Endothelial cell of umbilical vein (primary cell): ENCODE data around the gene PTAFR. TPM values are rescaled to one million over a fixed set of nuclear protein-coding genes. Genes with fewer than 3 reads are reported as not detected.

Experiments
- BruUV-seq: library from RNA; stranded (reverse); fragments of 400-500 nt; replicated peaks from 2 replicates; lab custom pipeline; 2021; lab: Mats Ljungman, UMichigan
- CTCF ChIA-PET: fragments of 300-600, 350-600 bp; sonication (Branson Sonifier 250); formaldehyde crosslinking; loops from one replicate; lab custom pipeline; 2021; ENCODE audit warnings: antibody characterized with exemption, inconsistent platforms; lab: Charles Lee
- POLR2A ChIA-PET: fragments of 300-600, 350-600 bp; sonication (Branson Sonifier 250); formaldehyde crosslinking; loops from one replicate; lab custom pipeline; 2021; ENCODE audit warnings: antibody characterized with exemption, inconsistent platforms; lab: Charles Lee
- DNase-seq: peaks from one replicate; pipeline ENCODE4 v3.0.0-alpha.2; 2011; ENCODE audit warnings: low read depth, low spot score
- FAIRE-seq: peaks from 2 replicates; lab custom pipeline; 2011; peaks lifted over from hg19 to GRCh38; lab: Jason Lieb, UNC
- H2AFZ ChIP-seq: 2 replicates; pipeline ENCODE4 v1.6.0; 2012; ENCODE audit warnings: low read depth, low read length, control low read depth, inconsistent platforms
- H3K27ac ChIP-seq: 2 replicates; pipeline ENCODE4 v1.5.1; 2011; ENCODE audit warnings: low read depth, mild to moderate bottlenecking, control low read depth, low read length, moderate library complexity; ENCODE audit not compliant: insufficient read depth
- H3K27me3 ChIP-seq, 2 experiments: 2 replicates each; pipeline versions ENCODE4 v1.6.0 to v1.6.1; 2011; ENCODE audit warnings: low read length in 2 of 2, mixed read lengths in 1 of 2; ENCODE audit not compliant: control insufficient read depth in 2 of 2, insufficient read depth in 2 of 2
- H3K36me3 ChIP-seq, 2 experiments: 2 replicates in 1 of 2; 3 replicates in 1 of 2; pipeline ENCODE4 v1.5.1; 2011; ENCODE audit warnings: low read length in 2 of 2, mild to moderate bottlenecking in 1 of 2, moderate library complexity in 1 of 2; ENCODE audit not compliant: control insufficient read depth in 2 of 2, insufficient read depth in 2 of 2; ENCODE audit errors: extremely low read depth in 1 of 2
- H3K4me1 ChIP-seq: 3 replicates; pipeline ENCODE4 v1.5.1; 2011; ENCODE audit warnings: mild to moderate bottlenecking, low read length; ENCODE audit not compliant: control insufficient read depth, insufficient read depth; ENCODE audit errors: extremely low read depth
- H3K4me2 ChIP-seq: 2 replicates; pipeline ENCODE4 v1.6.1; 2011; ENCODE audit warnings: low read length, control low read depth, mixed read lengths; ENCODE audit not compliant: insufficient read depth
- H3K4me3 ChIP-seq, 3 experiments: fragments of 200-600 bp in 1 of 3; sonication (generic), shearing (Covaris generic) in 1 of 3; replicated peaks in 1 of 3; 2 replicates each; pipeline ENCODE4 v1.5.1; 2011 to 2016; ENCODE audit warnings: control low read depth in 3 of 3, low read length in 3 of 3, mild to moderate bottlenecking in 2 of 3, inconsistent platforms in 1 of 3, low read depth in 1 of 3, moderate library complexity in 1 of 3; ENCODE audit not compliant: insufficient read depth in 1 of 3
- H3K79me2 ChIP-seq: 2 replicates; pipeline ENCODE4 v1.6.0; 2012; ENCODE audit warnings: low read length, inconsistent platforms; ENCODE audit not compliant: control insufficient read depth, insufficient read depth
- H3K9ac ChIP-seq: replicated peaks from 2 replicates; pipeline ENCODE3; 2011; ENCODE audit warnings: low read length, control low read depth; ENCODE audit not compliant: insufficient read depth; ENCODE audit errors: extremely low read depth
- H3K9me1 ChIP-seq: replicated peaks from 3 replicates; pipeline ENCODE4 v1.6.0; 2011; ENCODE audit warnings: mild to moderate bottlenecking, low read length; ENCODE audit not compliant: control insufficient read depth, insufficient read depth; ENCODE audit errors: extremely low read depth
- H3K9me3 ChIP-seq: replicated peaks from 2 replicates; pipeline ENCODE4 v1.5.1; 2012; ENCODE audit warnings: low read length, inconsistent platforms; ENCODE audit not compliant: control insufficient read depth, insufficient read depth
- H4K20me1 ChIP-seq: replicated peaks from 2 replicates; pipeline ENCODE3; 2011; ENCODE audit warnings: mild to moderate bottlenecking, low read length; ENCODE audit not compliant: control insufficient read depth, insufficient read depth; ENCODE audit errors: extremely low read depth
- EZH2 ChIP-seq: IDR thresholded peaks from 2 replicates; pipeline ENCODE4 v1.6.1; 2012; ENCODE audit warnings: borderline replicate concordance, low read depth, mild to moderate bottlenecking, moderate library complexity, low read length, inconsistent platforms; ENCODE audit not compliant: severe bottlenecking
- FOS ChIP-seq: IDR thresholded peaks from 2 replicates; pipeline ENCODE4 v1.6.1; 2011; ENCODE audit warnings: mild to moderate bottlenecking, low read length, moderate library complexity, borderline replicate concordance; ENCODE audit not compliant: insufficient read depth
- GATA2 ChIP-seq: IDR thresholded peaks from 2 replicates; pipeline ENCODE4 v1.7.0; 2011; ENCODE audit warnings: low read depth, mild to moderate bottlenecking, moderate library complexity, mixed read lengths, low read length; ENCODE audit not compliant: insufficient read length, insufficient read depth
- JUN ChIP-seq: IDR thresholded peaks from 2 replicates; pipeline ENCODE4 v1.6.1; 2011; ENCODE audit warnings: borderline replicate concordance, low read depth; ENCODE audit not compliant: insufficient read length, insufficient read depth
- MYC ChIP-seq: IDR thresholded peaks from one replicate; pipeline ENCODE4 v1.6.1; 2011; ENCODE audit warnings: mild to moderate bottlenecking, low read depth, low read length
- POLR2A ChIP-seq: IDR thresholded peaks from 2 replicates; pipeline ENCODE4 v1.6.1; 2012; ENCODE audit warnings: low read depth, mild to moderate bottlenecking, control low read depth, low read length
- POLR2AphosphoS5 ChIP-seq: IDR thresholded peaks from 2 replicates; pipeline ENCODE4 v1.6.1; 2012; ENCODE audit warnings: low read depth, mild to moderate bottlenecking, control low read depth, low read length, moderate library complexity; ENCODE audit not compliant: insufficient read depth
- dilution Hi-C: fragments of 300-500 bp; cut with MboI; formaldehyde crosslinking; loops from one replicate; pipeline ENCODE4 v1.15.0; 2019; ENCODE audit warnings: low sequenced_read_pairs; ENCODE audit not compliant: extremely low pct_ligation_motif_present
- intact Hi-C: fragments of 100-400 bp; cut with micrococcal nuclease; formaldehyde crosslinking; loops from one replicate; pipeline ENCODE4 v1.10.0; 2022
- polyA plus RNA-seq, 4 experiments: library from polyadenylated mRNA; depleted of rRNA in 3 of 4; stranded (reverse) in 3 of 4; unstranded in 1 of 4; fragments of >200 nt; gene quantifications; 2 replicates each; pipeline versions ENCODE4 v1.2.1 to v1.2.3, GENCODE V29; 2011 to 2012; ENCODE audit warnings: missing spikeins in 1 of 4
- total RNA-seq: library from RNA; stranded (reverse); gene quantifications from 2 replicates; pipeline ENCODE4 v1.2.3, GENCODE V29; 2021
- TF ChIP-seq, protein P1 (sequence below): IDR thresholded peaks from 2 replicates; pipeline ENCODE4 v1.6.1; 2011; ENCODE audit not compliant: insufficient read depth, insufficient read length
- TF ChIP-seq, protein P2 (sequence below), 2 donors: IDR thresholded peaks; 1 replicate in 1 of 2; 2 replicates in 1 of 2; pipeline ENCODE4 v1.5.1; 2011; ENCODE audit warnings: low read length in 2 of 2, mild to moderate bottlenecking in 2 of 2, moderate library complexity in 2 of 2, control low read depth in 1 of 2, inconsistent platforms in 1 of 2, low read depth in 1 of 2; ENCODE audit not compliant: insufficient read depth in 1 of 2; ENCODE audit errors: extremely low read depth in 1 of 2

PTAFR gene
- total and polyA plus RNA-seq, 2 donors (not counting 3 experiments of a cell fraction or from before 2014, with no cell fraction given): 0.20 to 0.32 TPM

DNA sequence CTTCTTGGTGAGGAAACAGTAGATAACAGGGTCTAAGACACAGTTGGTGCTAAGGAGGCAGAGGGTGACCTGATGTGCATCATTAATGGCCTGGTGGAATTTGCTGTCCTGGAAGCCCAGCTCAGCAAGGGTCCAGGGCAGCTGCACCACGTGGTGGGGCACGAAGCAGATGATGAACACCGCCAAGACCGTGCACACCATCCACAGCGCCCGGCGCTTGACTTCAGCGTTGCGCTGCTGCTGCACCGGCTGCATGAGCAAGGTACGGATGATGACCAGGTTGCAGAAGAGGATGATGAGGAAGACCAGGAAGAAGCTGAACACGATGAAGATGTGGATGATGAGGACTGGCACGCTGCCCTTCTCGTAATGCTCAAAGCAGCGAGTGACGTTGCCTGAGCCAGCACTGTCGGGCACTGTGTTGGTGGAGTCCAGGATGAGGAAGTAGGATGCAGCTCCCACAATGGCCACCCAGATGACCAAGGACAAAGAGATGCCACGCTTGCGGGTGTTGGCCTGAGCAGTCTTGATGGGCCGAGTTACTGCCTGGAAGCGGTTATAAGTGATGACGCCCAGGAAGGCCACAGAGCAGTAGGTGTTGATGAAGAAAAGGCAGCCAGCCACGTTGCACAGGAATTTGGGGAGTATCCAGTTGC lies 26.2 kb downstream of the PTAFR start:
- Histone ChIP-seq H3K4me2 (no peak overlapping the region), H2AFZ (no peak overlapping the region), H3K27ac (no peak overlapping the region), H3K4me1 (peaks cover 3% of the 10 kb centered on the region), H4K20me1 (no peaks in the 10 kb centered on the region), H3K9ac (no peak overlapping the region), H3K4me3 (no peak overlapping the region), H3K79me2 (no peaks in the 10 kb centered on the region), H3K36me3 (no peaks in the 10 kb centered on the region), H3K27me3 (no peaks in the 10 kb centered on the region), H3K9me3 (no peaks in the 10 kb centered on the region), H3K9me1 (no peaks in the 10 kb centered on the region)
- dilution Hi-C loops: no loop called here
- DNase-seq (no peak), FAIRE-seq (no peak)
- intact Hi-C loops: no loop called here
- CTCF ChIA-PET: no interaction called here
- BruUV-seq: no TSS peak
- POLR2A ChIA-PET: no interaction called here
- TF ChIP-seq, protein P1, sequence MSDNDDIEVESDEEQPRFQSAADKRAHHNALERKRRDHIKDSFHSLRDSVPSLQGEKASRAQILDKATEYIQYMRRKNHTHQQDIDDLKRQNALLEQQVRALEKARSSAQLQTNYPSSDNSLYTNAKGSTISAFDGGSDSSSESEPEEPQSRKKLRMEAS: no peak
- TF ChIP-seq MYC (no peak), POLR2A (no peak), JUN (no peak), GATA2 (no peak), FOS (no peak), EZH2 (no peak), POLR2AphosphoS5 (no peak)
- TF ChIP-seq, protein P2, sequence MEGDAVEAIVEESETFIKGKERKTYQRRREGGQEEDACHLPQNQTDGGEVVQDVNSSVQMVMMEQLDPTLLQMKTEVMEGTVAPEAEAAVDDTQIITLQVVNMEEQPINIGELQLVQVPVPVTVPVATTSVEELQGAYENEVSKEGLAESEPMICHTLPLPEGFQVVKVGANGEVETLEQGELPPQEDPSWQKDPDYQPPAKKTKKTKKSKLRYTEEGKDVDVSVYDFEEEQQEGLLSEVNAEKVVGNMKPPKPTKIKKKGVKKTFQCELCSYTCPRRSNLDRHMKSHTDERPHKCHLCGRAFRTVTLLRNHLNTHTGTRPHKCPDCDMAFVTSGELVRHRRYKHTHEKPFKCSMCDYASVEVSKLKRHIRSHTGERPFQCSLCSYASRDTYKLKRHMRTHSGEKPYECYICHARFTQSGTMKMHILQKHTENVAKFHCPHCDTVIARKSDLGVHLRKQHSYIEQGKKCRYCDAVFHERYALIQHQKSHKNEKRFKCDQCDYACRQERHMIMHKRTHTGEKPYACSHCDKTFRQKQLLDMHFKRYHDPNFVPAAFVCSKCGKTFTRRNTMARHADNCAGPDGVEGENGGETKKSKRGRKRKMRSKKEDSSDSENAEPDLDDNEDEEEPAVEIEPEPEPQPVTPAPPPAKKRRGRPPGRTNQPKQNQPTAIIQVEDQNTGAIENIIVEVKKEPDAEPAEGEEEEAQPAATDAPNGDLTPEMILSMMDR (IDR thresholded peaks at IDR 0.05; ENCODE audit: extremely low read depth in 1 of 2, insufficient read depth in 1 of 2, low read depth in 1 of 2, low read length in 2 of 2): no peak
